NCI-H2196 treated with DMSO at 0.1 percent for 48 hours (cell line): Measurements from ENCODE around the gene CDKAL1.

Experiments used
- DNase-seq: peaks from one replicate; lab custom pipeline; 2025; ENCODE audit not compliant: unreplicated experiment; lab: John Stamatoyannopoulos, UW

Gene CDKAL1

GRCh38 chr6:21001736-21002135 lies 467.5 kb downstream of the CDKAL1 start:
- DNase-seq: no peak

- peak; percentile 6 for DNase-seq
Measured at GRCh38 chr6:21003780-21004541, 469.7 kb downstream of the CDKAL1 start.

- no peak for DNase-seq
Measured at GRCh38 chr6:21005816-21006570, 471.7 kb downstream of the CDKAL1 start.

GRCh38 chr6:21019614-21020013 lies 485.4 kb downstream of the CDKAL1 start:
- no peak for DNase-seq

- DNase-seq: peak; percentile 86
Measured at GRCh38 chr6:21022343-21023107, 488.3 kb downstream of the CDKAL1 start.

GRCh38 chr6:21023210-21023609 lies 489.0 kb downstream of the CDKAL1 start:
- DNase-seq: no peak

GRCh38 chr6:21024616-21025015 lies 490.4 kb downstream of the CDKAL1 start:
- no peak for DNase-seq

- DNase-seq: peak; percentile 19
Measured at GRCh38 chr6:21026576-21027273, 492.5 kb downstream of the CDKAL1 start.

GRCh38 chr6:21027507-21027906 lies 493.2 kb downstream of the CDKAL1 start:
- no peak for DNase-seq

GRCh38 chr6:21031182-21031581 lies 496.9 kb downstream of the CDKAL1 start:
- DNase-seq: no peak

- DNase-seq: no peak
Measured at GRCh38 chr6:21033084-21033483, 498.8 kb downstream of the CDKAL1 start.

GRCh38 chr6:21033575-21034026 lies 499.3 kb downstream of the CDKAL1 start:
- DNase-seq: no peak

- DNase-seq: no peak
Measured at GRCh38 chr6:21034345-21034744, 500.1 kb downstream of the CDKAL1 start.

- no peak for DNase-seq
Measured at GRCh38 chr6:21037453-21037852, 503.2 kb downstream of the CDKAL1 start.

GRCh38 chr6:21039926-21040325 lies 505.7 kb downstream of the CDKAL1 start:
- DNase-seq: no peak

GRCh38 chr6:21045135-21045700 lies 511.0 kb downstream of the CDKAL1 start:
- DNase-seq: no peak

GRCh38 chr6:21046276-21046675 lies 512.0 kb downstream of the CDKAL1 start:
- no peak for DNase-seq

GRCh38 chr6:21048047-21048446 lies 513.8 kb downstream of the CDKAL1 start:
- no peak for DNase-seq

GRCh38 chr6:21049148-21049547 lies 514.9 kb downstream of the CDKAL1 start:
- DNase-seq: no peak

GRCh38 chr6:21049572-21049971 lies 515.3 kb downstream of the CDKAL1 start:
- no peak for DNase-seq

- no peak for DNase-seq
Measured at GRCh38 chr6:21050935-21051334, 516.7 kb downstream of the CDKAL1 start.
